ENCODE data around the gene PSMD14. TPM values are rescaled to one million over a fixed set of nuclear protein-coding genes. Genes with fewer than 3 reads are reported as not detected.

PSMD14 gene
- total and polyA plus RNA-seq, 2 of the 8 experiments (the other 6 are each of a cell fraction or from before 2014, with no cell fraction given) = 53.9 to 88.7 TPM

DNA sequence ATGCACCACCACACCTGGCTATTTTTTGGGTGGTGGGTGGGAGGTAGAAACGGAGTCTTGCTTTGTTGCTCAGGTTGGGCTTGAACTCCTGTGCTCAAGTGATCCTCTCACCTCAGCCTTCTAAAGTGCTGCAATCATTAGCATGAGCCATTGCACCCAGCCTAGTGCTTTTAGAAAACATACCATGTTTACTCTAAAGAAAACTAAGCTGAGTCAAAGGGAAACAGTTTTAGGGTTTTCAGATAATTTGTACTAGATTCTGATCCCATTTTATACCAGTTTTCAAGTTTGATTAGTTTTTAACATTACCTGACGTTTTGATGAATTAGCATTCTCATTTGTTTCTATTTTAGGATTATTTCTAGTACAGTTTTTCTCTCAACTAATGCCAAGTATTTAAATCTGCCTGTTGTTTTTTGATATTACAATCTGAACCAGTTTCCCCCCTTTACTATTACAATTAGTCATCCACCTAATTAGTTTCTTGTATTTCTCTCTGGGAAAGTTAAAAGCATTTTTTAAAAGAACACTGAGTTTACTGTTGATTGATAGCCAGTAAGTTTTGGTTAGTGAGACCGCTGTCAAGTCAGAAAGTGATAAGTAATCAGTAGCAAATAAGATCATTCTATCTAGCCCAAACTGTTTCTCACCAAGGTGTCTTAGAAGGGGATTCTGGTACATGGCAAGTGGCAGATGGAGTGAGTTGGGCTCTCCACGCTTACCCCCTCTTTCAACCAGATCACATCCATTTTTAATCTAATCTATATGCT lies 83.7 kb downstream of the PSMD14 start:
- Histone ChIP-seq H2BK15ac (ENCODE audit: low read length) (no peak overlapping the region), H3K4me1 (replicated peaks in 1 of 4; ENCODE audit: control insufficient read depth in 3 of 4, insufficient read depth in 4 of 4, low read length in 3 of 4) (peaks cover 0 to 3% (median 0%) of the 10 kb centered on the region in 4 experiments; a peak in 2 of 7 replicates), H4K8ac (ENCODE audit: extremely low read depth, insufficient read depth, low read length) (no peak overlapping the region), H3K4me3 (ENCODE audit: extremely low read depth in 1 of 4, insufficient read depth in 2 of 4, low read depth in 3 of 4, low read length in 4 of 4) (no peak overlapping the region), H3K56ac (replicated peaks; ENCODE audit: insufficient read length, low read depth, low read length) (no peak overlapping the region), H3K23ac (ENCODE audit: insufficient read length) (no peak overlapping the region), H3K36me3 (ENCODE audit: control insufficient read depth in 2 of 4, insufficient read depth in 4 of 4, low read length in 3 of 4) (peaks cover 2 to 19% (median 11%) of the 10 kb centered on the region in 4 experiments; a peak in 5 of 8 replicates), H4K5ac (ENCODE audit: insufficient read length, low read depth, low read length) (no peak overlapping the region), H3K18ac (ENCODE audit: extremely low read depth, low read length) (no peak overlapping the region), H3K4ac (replicated peaks; ENCODE audit: insufficient read length, low read depth, low read length) (no peak overlapping the region), H2BK20ac (ENCODE audit: low read length) (no peak overlapping the region), H4K20me1 (replicated peaks in 1 of 2; ENCODE audit: control insufficient read depth in 1 of 2, insufficient read depth in 2 of 2, low read length in 2 of 2) (no peaks in the 10 kb centered on the region), H3K23me2 (ENCODE audit: low read depth, low read length) (no peaks in the 10 kb centered on the region), H2BK12ac (ENCODE audit: low read depth, low read length) (no peak overlapping the region), H3K9ac (replicated peaks in 1 of 4; ENCODE audit: extremely low read depth in 1 of 4, low read depth in 3 of 4, low read length in 3 of 4) (no peak overlapping the region), H4K91ac (replicated peaks; ENCODE audit: insufficient read length, low read length) (no peak overlapping the region), H3K9me3 (ENCODE audit: insufficient read depth in 2 of 2, low read depth in 1 of 2, low read length in 1 of 2) (no peaks in the 10 kb centered on the region), H3K27ac (ENCODE audit: low read depth, low read length) (no peak overlapping the region), H3K27me3 (replicated peaks in 1 of 4; ENCODE audit: control insufficient read depth in 3 of 4, extremely low read depth in 1 of 4, insufficient read depth in 3 of 4, low read length in 3 of 4) (no peaks in the 10 kb centered on the region), H3K4me2 (ENCODE audit: insufficient read depth in 1 of 2, low read depth in 2 of 2, low read length in 2 of 2) (no peak overlapping the region), H3K79me2 (ENCODE audit: control insufficient read depth in 1 of 2, insufficient read depth in 2 of 2, low read length in 2 of 2) (no peaks in the 10 kb centered on the region), H2AK5ac (ENCODE audit: low read depth, low read length) (no peak overlapping the region), H2BK120ac (replicated peaks; ENCODE audit: low read depth, low read length) (no peak overlapping the region), H3K79me1 (ENCODE audit: low read depth, low read length) (no peaks in the 10 kb centered on the region), H3K14ac (ENCODE audit: insufficient read length) (no peak overlapping the region), H2BK5ac (ENCODE audit: low read depth, low read length) (no peak overlapping the region), H2AFZ (ENCODE audit: low read length) (no peak overlapping the region)
- CTCF ChIA-PET (ENCODE audit: partially characterized antibody) = interaction anchor here (1.5 kb wide), 1 partner anchor 179 kb away, joined by 3 read pairs; no protein-coding TSS in a partner anchor
- DNase-seq (ENCODE audit: low read depth in 1 of 2, low spot score in 2 of 2) (no peak), FAIRE-seq (no peak)
- POLR2A ChIA-PET (ENCODE audit: partially characterized antibody) = no interaction called here
- 89% methylated on average over 4 of the region's 4 CpGs; no CpG with 5 or more reads in 1 of the 2 experiments for WGBS, 2 experiments (ENCODE audit: extremely low coverage in 1 of 2, insufficient coverage in 1 of 2, insufficient read length in 1 of 2, insufficient replicate concordance in 2 of 2, low coverage in 1 of 2, low lambda C conversion rate in 2 of 2, missing lambda C conversion rate in 1 of 2)
- no peak for TF ChIP-seq SP4 (IDR thresholded peaks at IDR 0.05; ENCODE audit: low read length)
- no peak for TF ChIP-seq BCL11A (IDR thresholded peaks at IDR 0.05; ENCODE audit: low read depth in 2 of 2, low read length in 2 of 2)
- no peak for TF ChIP-seq POLR2A (IDR thresholded peaks at IDR 0.05; ENCODE audit: control extremely low read depth in 1 of 2, low read depth in 2 of 2, low read length in 2 of 2)
- no peak for TF ChIP-seq CREB1 (IDR thresholded peaks at IDR 0.05)
- TF ChIP-seq FOSL1 (IDR thresholded peaks at IDR 0.05; ENCODE audit: insufficient read depth, low read depth, low read length) = no peak
- TF ChIP-seq YY1 (IDR thresholded peaks at IDR 0.05; ENCODE audit: low read depth, low read length) = no peak
- no peak for TF ChIP-seq RXRA (IDR thresholded peaks at IDR 0.05; ENCODE audit: insufficient read depth, low read depth, low read length)
- TF ChIP-seq KDM4A (IDR thresholded peaks at IDR 0.05; ENCODE audit: low read depth, low read length, severe bottlenecking) = no peak
- TF ChIP-seq HDAC6 (IDR thresholded peaks at IDR 0.05; ENCODE audit: low read depth, low read length) = no peak
- no peak for TF ChIP-seq ZNF274 (IDR thresholded peaks at IDR 0.05; ENCODE audit: borderline replicate concordance, extremely low read depth, low read length)
- TF ChIP-seq SRF (IDR thresholded peaks at IDR 0.05; ENCODE audit: low read depth, low read length) = no peak
- TF ChIP-seq TAF7 (optimal IDR thresholded peaks at IDR 0.05; ENCODE audit: borderline replicate concordance, low read depth, low read length) = no peak

Data from H1 (cell line).